ENCODE data around the gene ADGRD1.
A peak's percentile ranks its signal among the peaks of the same experiment; 100 is the strongest.
"Not testable (repeated sequence)": the region's sequence is repeated elsewhere in the genome, so short reads cannot be mapped to it uniquely, and the experiment has no call there.

The ADGRD1 gene

DNA sequence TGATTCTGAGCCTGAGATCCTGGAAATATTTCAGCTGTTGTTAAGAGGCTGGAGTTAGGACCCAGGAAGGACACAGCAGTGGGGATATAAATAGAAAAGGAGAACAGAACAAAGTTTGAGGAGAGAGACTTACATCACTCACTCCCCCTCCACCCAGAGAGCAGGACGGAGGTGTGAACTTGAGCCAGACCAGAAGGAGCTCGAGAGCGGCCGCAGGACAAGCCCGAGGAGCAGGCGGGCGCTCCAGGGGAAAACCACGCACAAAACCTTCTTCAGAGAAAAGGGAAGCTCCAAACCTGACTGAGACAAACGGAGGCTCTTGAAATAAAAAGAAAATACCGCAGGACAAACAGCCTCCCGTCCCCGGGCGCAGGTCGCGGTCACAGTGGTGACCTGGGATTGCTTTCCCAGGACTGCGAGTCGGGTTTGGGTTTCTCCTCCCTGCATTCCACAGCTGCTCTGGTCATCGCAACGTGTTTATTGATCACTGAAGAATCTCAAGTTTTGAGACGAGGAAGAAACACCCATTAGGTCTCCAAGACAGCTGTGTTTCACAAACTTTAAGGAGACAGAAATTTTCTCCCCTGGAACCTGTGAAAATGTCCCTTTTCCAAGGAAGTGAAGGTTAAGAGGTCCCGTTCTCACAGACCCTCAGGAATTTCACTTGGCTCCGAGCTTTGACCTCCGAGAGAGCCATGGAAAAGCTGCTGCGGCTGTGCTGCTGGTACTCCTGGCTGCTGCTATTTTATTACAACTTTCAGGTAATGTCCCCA lies at the start of gene ADGRD1:
ADGRD1 (plus strand) TSS at position 137 of the 773 bp plus-strand sequence; CDS start at position 696, 559 bp downstream.
- H3K4me1 Mint-ChIP-seq, result peaks cover 7% of the 10 kb centered on the region
- H3K9me3 Mint-ChIP-seq, result no peaks in the 10 kb centered on the region
- no peak within 1 kb of the TSS for H3K27ac Mint-ChIP-seq

DNA sequence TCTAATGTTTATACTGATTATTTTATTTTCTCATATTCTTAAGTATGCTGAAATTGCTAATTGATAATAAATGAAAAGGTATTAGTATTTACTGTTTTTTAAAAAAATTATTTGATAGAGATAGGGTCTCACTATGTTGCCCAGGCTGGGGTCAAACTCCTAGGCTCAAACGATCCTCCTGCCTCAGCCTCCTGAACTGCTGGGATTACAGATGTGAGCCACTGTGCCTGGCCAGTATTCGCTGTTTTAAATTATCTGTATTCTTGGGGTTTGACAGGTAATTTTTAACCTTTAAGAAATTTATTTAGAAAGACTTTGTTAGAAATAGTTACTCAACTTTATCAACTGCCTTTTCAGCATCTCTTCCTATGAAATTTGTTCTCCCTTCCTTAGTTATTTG lies 49.6 kb upstream of the ADGRD1 start:
- Mint-ChIP-seq H3K4me1 (no peaks in the 10 kb centered on the region), H3K27ac (no peak overlapping the region), H3K4me3 (no peak overlapping the region), H3K36me3 (no peaks in the 10 kb centered on the region), H3K27me3 (peaks cover 12% of the 10 kb centered on the region), H3K9me3 (peaks cover 3% of the 10 kb centered on the region)
- no peak for ATAC-seq

More for the DNA sequence above, at the start of gene ADGRD1:
- ATAC-seq, result no peak
- Mint-ChIP-seq H3K4me3 (no peak within 1 kb of the TSS), H3K27me3 (peaks cover 53% of the 10 kb centered on the region), H3K36me3 (no peaks in the 10 kb centered on the region)

DNA sequence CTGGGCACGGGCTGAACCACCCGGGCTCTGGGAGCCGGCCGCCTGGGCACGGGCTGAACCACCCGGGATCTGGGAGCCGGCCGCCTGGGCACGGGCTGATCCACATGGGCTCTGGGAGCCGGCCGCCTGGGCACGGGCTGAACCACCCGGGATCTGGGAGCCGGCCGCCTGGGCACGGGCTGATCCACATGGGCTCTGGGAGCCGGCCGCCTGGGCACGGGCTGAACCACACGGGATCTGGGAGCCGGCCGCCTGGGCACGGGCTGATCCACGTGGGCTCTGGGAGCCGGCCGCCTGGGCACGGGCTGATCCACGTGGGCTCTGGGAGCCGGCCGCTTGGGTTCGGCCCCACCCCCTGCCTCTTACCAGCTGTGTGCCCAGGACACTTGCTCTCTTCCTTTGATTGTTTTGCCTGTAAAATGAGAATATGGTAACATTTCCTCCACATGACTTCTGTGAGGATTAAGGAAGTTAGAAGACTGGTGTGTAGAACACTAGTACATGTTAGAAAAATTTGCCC lies 48.7 kb upstream of the ADGRD1 start:
- not testable (repeated sequence) for H3K4me1 Mint-ChIP-seq, H3K36me3 Mint-ChIP-seq, H3K9me3 Mint-ChIP-seq, H3K4me3 Mint-ChIP-seq, H3K27ac Mint-ChIP-seq, ATAC-seq
- peaks cover 21% of the 10 kb centered on the region for H3K27me3 Mint-ChIP-seq

GRCh38 chr12:130909111-130909510 lies 44.6 kb upstream of the ADGRD1 start:
- ATAC-seq, result no peak
- H3K27me3 Mint-ChIP-seq, result peaks cover 43% of the 10 kb centered on the region
- H3K9me3 Mint-ChIP-seq, result peaks cover 20% of the 10 kb centered on the region
- H3K4me1 Mint-ChIP-seq, result no peaks in the 10 kb centered on the region
- no peak overlapping the region for H3K27ac Mint-ChIP-seq
- no peak overlapping the region for H3K4me3 Mint-ChIP-seq
- H3K36me3 Mint-ChIP-seq, result peaks cover 13% of the 10 kb centered on the region

GRCh38 chr12:130911193-130911592 lies 42.5 kb upstream of the ADGRD1 start:
- no peak overlapping the region for H3K27ac Mint-ChIP-seq
- peaks cover 61% of the 10 kb centered on the region for H3K27me3 Mint-ChIP-seq
- ATAC-seq, result no peak
- H3K36me3 Mint-ChIP-seq, result peaks cover 13% of the 10 kb centered on the region
- H3K9me3 Mint-ChIP-seq, result peaks cover 20% of the 10 kb centered on the region
- peaks cover 3% of the 10 kb centered on the region for H3K4me1 Mint-ChIP-seq
- no peak overlapping the region for H3K4me3 Mint-ChIP-seq

GRCh38 chr12:130911933-130912332 lies 41.8 kb upstream of the ADGRD1 start:
- H3K9me3 Mint-ChIP-seq, result peaks cover 20% of the 10 kb centered on the region
- H3K4me1 Mint-ChIP-seq, result peaks cover 7% of the 10 kb centered on the region
- peaks cover 68% of the 10 kb centered on the region for H3K27me3 Mint-ChIP-seq
- no peak overlapping the region for H3K4me3 Mint-ChIP-seq
- no peak for ATAC-seq
- no peak overlapping the region for H3K27ac Mint-ChIP-seq
- H3K36me3 Mint-ChIP-seq, result peaks cover 13% of the 10 kb centered on the region

DNA sequence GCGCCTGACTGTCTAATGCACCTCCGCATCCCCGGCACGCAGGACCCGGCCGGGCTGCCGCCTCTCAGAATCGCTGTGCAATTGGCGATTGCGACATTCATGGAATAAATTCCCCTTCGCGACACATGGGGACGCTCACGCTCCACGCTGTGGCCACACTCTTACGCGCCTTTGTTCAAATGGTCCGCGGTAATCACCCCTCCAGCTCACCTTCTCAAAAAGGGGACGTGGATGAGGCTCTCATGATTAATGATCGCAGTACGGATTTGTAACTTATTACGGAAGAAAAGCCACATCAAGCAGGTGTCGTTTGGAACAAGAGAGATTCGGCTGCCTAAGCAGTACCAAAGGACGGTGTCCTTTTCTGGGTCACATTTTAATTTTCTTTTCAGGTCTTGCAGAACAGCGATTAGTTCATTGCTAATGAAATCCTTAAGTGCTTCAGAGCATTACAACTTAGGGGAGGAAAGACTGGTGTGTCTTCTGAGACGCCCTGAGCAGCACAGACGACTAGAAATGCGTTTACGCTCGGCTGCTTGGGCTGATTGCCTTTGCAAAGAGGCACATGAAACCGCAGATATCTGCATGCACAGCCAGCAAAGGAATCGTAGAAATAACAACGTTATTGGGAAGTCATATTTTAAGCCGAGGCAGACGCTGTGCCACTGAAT lies 37.3 kb upstream of the ADGRD1 start:
- peak; percentile 47 for ATAC-seq
- Mint-ChIP-seq H3K4me3 (no peak overlapping the region), H3K27ac (no peak overlapping the region), H3K27me3 (peaks cover 81% of the 10 kb centered on the region), H3K4me1 (peaks cover 7% of the 10 kb centered on the region), H3K9me3 (peaks cover 11% of the 10 kb centered on the region), H3K36me3 (peaks cover 7% of the 10 kb centered on the region)

DNA sequence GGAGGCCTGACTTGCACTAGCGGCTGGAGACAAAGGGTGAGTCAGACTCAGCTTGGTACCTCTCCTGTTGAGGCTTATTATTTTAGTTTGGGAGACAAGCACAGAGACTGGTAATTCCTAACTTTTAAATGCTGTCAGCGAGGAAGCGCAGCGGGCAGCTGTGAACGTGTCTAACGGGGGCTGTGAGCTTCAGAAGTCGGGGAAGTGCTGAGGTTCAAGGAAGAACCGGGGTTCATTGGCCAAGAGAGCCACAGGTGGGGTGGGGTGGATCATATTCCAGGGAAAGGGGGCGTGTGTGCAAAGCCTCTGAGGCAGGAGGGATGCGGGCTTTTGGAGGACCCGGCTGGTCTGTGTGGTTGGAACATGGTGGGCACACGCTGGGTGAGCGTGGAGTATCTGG lies 36.1 kb upstream of the ADGRD1 start:
- peaks cover 7% of the 10 kb centered on the region for H3K4me1 Mint-ChIP-seq
- no peaks in the 10 kb centered on the region for H3K36me3 Mint-ChIP-seq
- H3K27ac Mint-ChIP-seq, result no peak overlapping the region
- no peaks in the 10 kb centered on the region for H3K9me3 Mint-ChIP-seq
- peaks cover 85% of the 10 kb centered on the region for H3K27me3 Mint-ChIP-seq
- no peak for ATAC-seq
- no peak overlapping the region for H3K4me3 Mint-ChIP-seq

DNA sequence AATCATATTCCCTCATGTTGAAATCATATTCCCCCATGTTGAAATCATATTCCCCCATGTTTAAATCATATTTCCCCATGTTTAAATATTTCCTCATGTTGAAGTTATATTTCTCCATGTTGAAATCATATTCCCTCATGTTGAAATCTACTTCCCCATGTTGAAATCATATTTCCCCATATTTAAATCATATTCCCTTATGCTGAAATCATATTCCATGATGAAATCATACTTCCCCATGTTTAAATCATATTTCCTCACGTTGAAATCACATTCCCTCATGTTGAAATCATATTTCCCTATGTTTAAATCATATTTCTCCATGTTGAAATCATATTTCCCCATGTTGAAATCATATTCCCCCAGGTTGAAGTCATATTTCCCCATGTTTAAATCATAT lies 34.6 kb upstream of the ADGRD1 start:
- H3K27me3 Mint-ChIP-seq, result peaks cover 81% of the 10 kb centered on the region

GRCh38 chr12:130920119-130920703 lies 33.5 kb upstream of the ADGRD1 start:
- ATAC-seq, result no peak
- H3K9me3 Mint-ChIP-seq, result no peaks in the 10 kb centered on the region
- peaks cover 73% of the 10 kb centered on the region for H3K27me3 Mint-ChIP-seq
- H3K4me3 Mint-ChIP-seq, result no peak overlapping the region
- peaks cover 7% of the 10 kb centered on the region for H3K4me1 Mint-ChIP-seq
- H3K27ac Mint-ChIP-seq, result no peak overlapping the region
- H3K36me3 Mint-ChIP-seq, result no peaks in the 10 kb centered on the region

More for the DNA sequence above, 34.6 kb upstream of the ADGRD1 start:
- Mint-ChIP-seq H3K27ac (no peak overlapping the region), H3K9me3 (no peaks in the 10 kb centered on the region), H3K36me3 (no peaks in the 10 kb centered on the region), H3K4me3 (no peak overlapping the region), H3K4me1 (peaks cover 7% of the 10 kb centered on the region)
- no peak for ATAC-seq

DNA sequence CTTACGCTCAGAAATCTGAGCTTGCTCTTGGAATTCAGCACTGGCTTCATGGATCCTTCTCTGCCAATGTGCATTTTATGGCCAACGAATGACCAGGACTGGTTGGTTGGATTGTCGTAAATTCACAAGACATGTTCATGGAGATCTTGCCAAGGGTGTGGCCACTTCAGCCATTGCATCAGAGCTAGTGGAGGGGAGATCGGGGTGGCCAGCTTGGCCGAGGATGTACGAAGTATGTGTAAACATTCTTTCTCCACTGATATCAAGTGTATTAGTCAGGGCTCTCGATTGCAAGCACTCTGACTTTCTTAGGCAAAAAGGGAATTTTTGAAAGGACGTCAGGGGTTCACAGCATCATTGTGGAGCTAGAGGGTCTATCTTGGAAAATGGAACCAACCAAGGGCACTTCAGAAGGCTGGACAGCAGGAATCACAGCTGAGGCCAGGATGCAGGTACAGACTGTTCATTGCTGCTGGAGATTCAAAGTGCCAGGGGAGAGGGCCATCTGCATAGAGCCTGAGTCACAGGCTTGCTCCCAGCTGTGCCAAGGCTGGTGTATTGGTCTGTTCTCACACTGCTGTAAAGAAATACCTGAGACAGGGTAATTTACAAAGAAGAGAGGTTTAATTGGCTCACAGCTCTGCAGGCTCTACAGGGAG lies 32.9 kb upstream of the ADGRD1 start:
- no peak overlapping the region for H3K4me3 Mint-ChIP-seq
- no peaks in the 10 kb centered on the region for H3K9me3 Mint-ChIP-seq
- no peaks in the 10 kb centered on the region for H3K36me3 Mint-ChIP-seq
- peaks cover 72% of the 10 kb centered on the region for H3K27me3 Mint-ChIP-seq
- H3K27ac Mint-ChIP-seq, result no peak overlapping the region
- H3K4me1 Mint-ChIP-seq, result peaks cover 7% of the 10 kb centered on the region
- no peak for ATAC-seq

DNA sequence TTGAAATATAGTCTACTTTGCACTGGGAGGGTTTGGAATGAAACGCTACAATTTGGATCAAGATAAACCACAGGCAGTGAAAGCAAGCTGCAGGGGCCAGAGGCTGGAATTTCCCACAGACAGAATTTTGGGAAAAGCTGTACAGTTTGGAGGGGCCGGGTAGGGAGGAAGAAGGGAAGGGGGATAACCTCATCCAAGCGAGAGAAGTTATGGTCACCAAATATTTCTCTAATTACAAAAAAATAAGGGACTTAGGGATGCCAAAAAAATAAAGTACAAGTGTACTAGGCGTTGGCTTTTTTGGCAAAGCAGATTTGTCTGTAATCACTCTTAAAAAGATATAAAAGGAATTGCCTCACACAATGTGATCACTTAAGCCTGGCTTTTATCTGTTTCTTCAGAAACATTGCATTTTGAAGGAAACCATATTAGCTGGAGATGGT lies 31.2 kb upstream of the ADGRD1 start:
- no peak overlapping the region for H3K4me3 Mint-ChIP-seq
- H3K4me1 Mint-ChIP-seq, result no peaks in the 10 kb centered on the region
- no peak for ATAC-seq
- H3K36me3 Mint-ChIP-seq, result no peaks in the 10 kb centered on the region
- H3K27me3 Mint-ChIP-seq, result peaks cover 60% of the 10 kb centered on the region
- H3K9me3 Mint-ChIP-seq, result no peaks in the 10 kb centered on the region
- H3K27ac Mint-ChIP-seq, result no peak overlapping the region

GRCh38 chr12:130924966-130925665 lies 28.6 kb upstream of the ADGRD1 start:
- no peak for ATAC-seq
- H3K27me3 Mint-ChIP-seq, result peaks cover 52% of the 10 kb centered on the region

DNA sequence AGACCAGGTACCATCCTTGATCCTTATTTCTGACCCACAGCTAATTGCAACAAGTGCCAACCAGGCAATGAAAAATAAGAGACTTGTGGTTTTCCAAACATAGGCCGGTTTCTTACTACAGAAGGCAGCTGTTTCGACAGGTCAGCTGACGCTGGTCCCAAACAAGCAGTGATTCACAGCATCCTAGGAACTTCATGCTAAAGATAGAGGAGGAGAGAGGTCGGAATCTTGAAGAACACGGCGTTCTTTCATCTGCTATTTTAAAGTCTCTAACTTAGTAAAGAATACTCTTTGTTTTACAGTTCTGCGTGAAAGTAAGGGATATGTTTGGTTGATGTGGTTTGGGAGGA lies 28.1 kb upstream of the ADGRD1 start:
- Mint-ChIP-seq H3K27ac (no peak overlapping the region), H3K9me3 (no peaks in the 10 kb centered on the region), H3K4me1 (no peaks in the 10 kb centered on the region), H3K36me3 (no peaks in the 10 kb centered on the region), H3K4me3 (no peak overlapping the region), H3K27me3 (peaks cover 47% of the 10 kb centered on the region)
- no peak for ATAC-seq

More at GRCh38 chr12:130924966-130925665, 28.6 kb upstream of the ADGRD1 start:
- no peaks in the 10 kb centered on the region for H3K4me1 Mint-ChIP-seq
- H3K36me3 Mint-ChIP-seq, result no peaks in the 10 kb centered on the region
- H3K27ac Mint-ChIP-seq, result no peak overlapping the region
- H3K9me3 Mint-ChIP-seq, result no peaks in the 10 kb centered on the region
- H3K4me3 Mint-ChIP-seq, result no peak overlapping the region

GRCh38 chr12:130929363-130929762 lies 24.3 kb upstream of the ADGRD1 start:
- ATAC-seq, result no peak
- Mint-ChIP-seq H3K27ac (no peak overlapping the region), H3K4me1 (no peaks in the 10 kb centered on the region), H3K36me3 (no peaks in the 10 kb centered on the region), H3K9me3 (no peaks in the 10 kb centered on the region), H3K4me3 (no peak overlapping the region), H3K27me3 (peaks cover 56% of the 10 kb centered on the region)
